Adrenal gland (tissue), 5 donors: ENCODE results near the gene ZNF568.

Experiments used
- CTCF ChIP-seq, 6 experiments: fragments of 450-650 bp in 4 of 6; fragments of 200-600 bp in 2 of 6; sonication (generic) in 1 of 6; IDR thresholded peaks; 1 replicate in 5 of 6; 2 replicates in 1 of 6; pipeline versions ENCODE4 v1.5.1 to v1.8.0; 2016 to 2021; ENCODE audit warnings: antibody characterized with exemption in 6 of 6, mild to moderate bottlenecking in 2 of 6, moderate library complexity in 1 of 6
- POLR2A ChIP-seq, 2 donors: fragments of 450-650 bp; IDR thresholded peaks; one replicate each; pipeline ENCODE4 v1.6.1; 2017; ENCODE audit warnings: antibody characterized with exemption in 2 of 2, mild to moderate bottlenecking in 2 of 2, moderate library complexity in 1 of 2
- donor health status: DM: no; HTN: no; CAD: no.

- TF ChIP-seq CTCF (IDR thresholded peaks at IDR 0.05) (no peak), POLR2A (IDR thresholded peaks at IDR 0.05) (no peak)
Observed at GRCh38 chr19:37007587-37008220, 91.6 kb downstream of the ZNF568 start.
